OCI-LY7 (cell line): ENCODE measurements around the gene TNNT1.

Source experiments
- EZH2phosphoT487 ChIP-seq: fragments of 200-600 bp; sonication (generic); IDR thresholded peaks from 2 replicates; pipeline ENCODE4 v1.6.1; 2018; ENCODE audit warnings: low read depth, borderline replicate concordance, mild to moderate bottlenecking, mixed run types, antibody characterized with exemption, low read length, moderate library complexity, mixed read lengths
- TF ChIP-seq, protein P1 (sequence below): fragments of 200-600 bp; sonication (generic); conservative IDR thresholded peaks from 2 replicates; pipeline ENCODE4 v1.5.1; 2014; ENCODE audit warnings: mild to moderate bottlenecking, antibody characterized with exemption, low read length, moderate library complexity, mixed read lengths

DNA sequence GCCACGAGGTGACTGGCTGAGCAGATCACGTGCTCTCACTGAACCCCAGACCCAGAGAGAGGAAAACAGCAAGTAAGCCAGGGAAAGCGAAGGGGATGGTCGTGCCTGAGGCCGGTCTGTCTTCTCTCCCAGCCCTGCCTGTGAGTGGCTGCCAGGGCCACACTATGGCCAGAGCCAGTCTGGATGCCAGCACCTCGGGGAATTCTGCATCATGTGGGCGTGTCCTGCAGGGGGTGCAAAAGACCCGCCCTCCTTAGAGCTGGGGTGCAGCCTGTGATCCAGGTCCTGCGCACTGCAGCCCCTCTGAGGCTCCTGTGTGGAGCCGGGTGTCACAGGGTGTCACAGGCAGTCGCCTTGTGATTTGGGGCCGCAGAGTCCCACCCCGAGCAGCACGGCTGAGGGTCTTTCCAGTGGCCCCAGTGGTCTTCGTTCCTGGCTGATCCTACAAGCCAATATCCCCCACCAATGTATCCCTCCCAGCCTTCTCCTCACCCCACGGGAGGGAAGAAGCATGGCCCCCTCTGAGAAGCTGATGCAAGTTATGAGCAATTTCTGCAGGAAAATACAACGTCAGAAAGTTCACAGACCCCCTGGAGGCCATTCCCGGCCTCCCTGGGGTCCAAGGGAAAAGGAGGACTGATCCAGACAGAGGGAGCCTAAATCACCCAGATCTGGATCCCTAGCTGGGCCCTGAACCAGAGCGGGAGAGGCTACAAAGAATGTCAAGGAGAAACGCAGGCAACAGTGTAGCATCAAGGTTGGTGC, 39.3 kb downstream of the TNNT1 start:
- TF ChIP-seq, protein P1, sequence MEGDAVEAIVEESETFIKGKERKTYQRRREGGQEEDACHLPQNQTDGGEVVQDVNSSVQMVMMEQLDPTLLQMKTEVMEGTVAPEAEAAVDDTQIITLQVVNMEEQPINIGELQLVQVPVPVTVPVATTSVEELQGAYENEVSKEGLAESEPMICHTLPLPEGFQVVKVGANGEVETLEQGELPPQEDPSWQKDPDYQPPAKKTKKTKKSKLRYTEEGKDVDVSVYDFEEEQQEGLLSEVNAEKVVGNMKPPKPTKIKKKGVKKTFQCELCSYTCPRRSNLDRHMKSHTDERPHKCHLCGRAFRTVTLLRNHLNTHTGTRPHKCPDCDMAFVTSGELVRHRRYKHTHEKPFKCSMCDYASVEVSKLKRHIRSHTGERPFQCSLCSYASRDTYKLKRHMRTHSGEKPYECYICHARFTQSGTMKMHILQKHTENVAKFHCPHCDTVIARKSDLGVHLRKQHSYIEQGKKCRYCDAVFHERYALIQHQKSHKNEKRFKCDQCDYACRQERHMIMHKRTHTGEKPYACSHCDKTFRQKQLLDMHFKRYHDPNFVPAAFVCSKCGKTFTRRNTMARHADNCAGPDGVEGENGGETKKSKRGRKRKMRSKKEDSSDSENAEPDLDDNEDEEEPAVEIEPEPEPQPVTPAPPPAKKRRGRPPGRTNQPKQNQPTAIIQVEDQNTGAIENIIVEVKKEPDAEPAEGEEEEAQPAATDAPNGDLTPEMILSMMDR, result no peak
- TF ChIP-seq EZH2phosphoT487, result no peak
